KOPT-K1 (cell line): ENCODE results near the gene C1orf174.

Experiments
- H3K27ac ChIP-seq: fragments of 200-600 bp; sonication (generic); 2 replicates; pipeline ENCODE4 v1.5.1; 2016; ENCODE audit warnings: antibody characterized with exemption, mild to moderate bottlenecking, low read depth, low read length; ENCODE audit not compliant: poor library complexity, severe bottlenecking
- H3K36me3 ChIP-seq: fragments of 200-600 bp; sonication (generic); 2 replicates; pipeline ENCODE4 v1.5.1; 2017; ENCODE audit warnings: antibody characterized with exemption, mild to moderate bottlenecking, low read length, moderate library complexity; ENCODE audit not compliant: insufficient read depth
- H3K9me3 ChIP-seq: fragments of 200-600 bp; sonication (generic); 2 replicates; pipeline ENCODE4 v1.5.1; 2017; ENCODE audit warnings: antibody characterized with exemption, low read length, mild to moderate bottlenecking; ENCODE audit not compliant: insufficient read depth, poor library complexity, severe bottlenecking

Gene C1orf174

DNA sequence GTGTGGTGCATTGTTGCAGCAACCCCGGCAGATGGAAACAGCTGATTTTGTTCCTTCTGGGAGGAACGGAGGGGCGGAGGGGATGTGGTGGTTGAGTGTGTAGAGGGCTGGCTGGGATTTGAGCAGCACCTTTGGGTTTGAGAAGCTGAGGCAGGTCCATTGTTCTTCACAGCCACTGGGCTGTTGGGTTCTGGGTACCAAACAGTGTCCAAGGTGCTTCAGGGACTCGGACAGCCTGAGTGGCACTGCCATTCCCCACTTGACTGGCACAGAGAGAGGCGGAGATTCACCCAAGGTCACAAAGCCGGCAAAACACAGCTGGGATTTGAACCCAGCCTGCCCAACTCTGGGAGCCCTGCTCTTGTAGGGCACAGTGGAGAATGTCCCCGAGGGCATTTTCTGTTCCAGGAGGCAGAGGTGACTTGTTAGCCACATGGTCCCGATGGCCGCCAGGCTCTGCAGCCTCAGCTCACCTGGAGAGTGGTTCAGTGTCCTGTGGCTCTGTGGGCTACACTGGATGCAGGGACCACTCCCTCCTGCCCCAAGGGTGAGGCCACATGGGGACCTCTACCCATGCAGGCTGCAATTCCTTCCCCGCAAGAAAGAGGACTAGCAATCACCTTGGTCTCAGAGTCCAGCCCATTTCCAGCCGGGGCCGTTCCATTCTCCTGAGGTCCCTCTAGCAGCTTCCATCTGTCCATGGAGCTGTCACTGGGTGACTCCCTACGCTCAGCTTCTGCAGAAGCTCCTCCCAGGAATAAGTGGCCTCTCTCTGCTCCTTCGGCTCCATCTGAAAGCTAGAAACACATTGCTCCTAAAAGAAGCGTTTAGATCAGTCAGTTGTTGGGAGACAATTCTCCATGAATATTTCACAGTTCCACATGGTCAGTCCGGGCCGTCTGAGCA, 31.2 kb upstream of the C1orf174 start:
- Histone ChIP-seq H3K27ac (no peak overlapping the region), H3K9me3 (peaks cover 4% of the 10 kb centered on the region), H3K36me3 (no peaks in the 10 kb centered on the region)

DNA sequence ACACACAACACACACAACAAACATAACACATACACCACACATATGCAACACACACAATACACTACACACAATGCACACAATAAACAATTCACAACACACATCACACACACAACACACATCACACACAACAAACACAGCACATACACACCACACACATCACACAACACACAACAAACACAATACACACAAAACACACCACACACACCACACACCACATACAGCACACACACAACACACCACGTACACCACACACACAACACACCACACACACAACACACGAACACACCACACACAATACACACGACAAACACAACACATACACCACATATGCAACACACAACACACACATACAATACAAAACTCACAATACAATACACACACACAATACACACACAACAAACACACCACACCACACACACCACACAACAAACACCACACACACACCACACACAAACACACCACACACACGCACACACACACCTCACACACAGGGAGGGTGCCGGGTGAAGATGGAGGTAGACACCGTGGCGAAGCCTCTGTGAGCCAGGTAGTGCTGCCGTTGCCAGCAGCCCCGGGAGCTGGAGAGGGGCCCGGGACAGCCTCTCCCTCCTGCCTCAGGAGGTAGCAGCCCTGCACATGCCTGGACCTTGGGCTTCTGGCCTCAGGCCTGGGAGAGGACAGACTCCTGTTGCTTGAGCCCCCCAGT, 30.4 kb upstream of the C1orf174 start:
- Histone ChIP-seq H3K36me3 (no peaks in the 10 kb centered on the region), H3K27ac (no peak overlapping the region), H3K9me3 (peaks cover 4% of the 10 kb centered on the region)

DNA sequence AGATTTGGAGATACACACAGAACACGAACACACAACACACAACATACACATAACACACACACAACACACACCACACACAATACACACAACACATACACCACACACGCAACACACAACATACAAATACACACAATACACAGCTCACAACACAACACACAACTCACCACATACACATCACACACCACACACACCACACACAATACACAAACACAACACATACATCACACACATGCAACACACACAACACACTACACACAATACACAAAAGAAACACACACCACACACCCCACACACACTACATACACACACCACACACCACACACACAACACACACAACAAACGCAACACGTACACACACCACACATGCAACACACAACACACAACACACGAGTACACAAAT, 29.1 kb upstream of the C1orf174 start:
- Histone ChIP-seq H3K9me3 (peaks cover 4% of the 10 kb centered on the region), H3K36me3 (no peaks in the 10 kb centered on the region), H3K27ac (no peak overlapping the region)

DNA sequence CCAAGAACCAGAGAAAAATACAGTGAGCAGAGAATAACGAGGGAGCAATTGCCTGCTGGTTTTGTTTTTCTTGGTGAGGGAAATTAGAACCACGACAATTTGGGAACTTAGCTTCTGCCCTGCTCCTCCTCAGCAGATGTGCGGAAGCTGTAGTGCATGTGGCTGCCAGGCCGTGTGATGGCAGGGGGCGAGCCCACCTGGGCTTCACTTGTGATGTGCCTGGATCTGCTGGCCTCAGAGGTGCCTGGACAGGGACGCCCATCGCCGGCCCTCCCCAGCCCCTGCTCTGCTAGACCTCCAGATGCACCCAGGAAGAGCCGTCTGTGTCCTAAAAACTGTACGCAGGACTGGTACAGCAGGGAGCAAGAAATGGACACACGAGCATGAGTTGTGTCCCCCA, 28.5 kb upstream of the C1orf174 start:
- Histone ChIP-seq H3K27ac (no peak overlapping the region), H3K36me3 (no peaks in the 10 kb centered on the region), H3K9me3 (peaks cover 4% of the 10 kb centered on the region)

DNA sequence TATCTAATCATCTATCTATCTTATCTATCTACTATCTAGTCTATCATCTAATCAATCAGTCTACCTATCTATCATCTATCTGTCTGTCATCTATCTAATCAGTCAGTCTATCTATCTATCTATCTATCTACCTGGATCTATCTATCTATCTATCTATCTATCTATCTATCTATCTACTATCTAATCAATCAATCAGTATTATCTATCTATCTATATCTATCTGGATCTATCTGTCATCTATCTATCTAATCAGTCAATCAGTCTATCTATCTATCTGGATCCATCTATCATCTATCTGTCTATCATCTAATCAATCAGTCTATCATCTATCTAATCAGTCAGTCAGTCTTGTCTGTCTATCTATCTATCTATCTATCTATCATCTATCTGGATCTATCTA, 26.9 kb upstream of the C1orf174 start:
- H3K9me3 ChIP-seq, result peaks cover 4% of the 10 kb centered on the region
- H3K27ac ChIP-seq, result no peak overlapping the region
- no peaks in the 10 kb centered on the region for H3K36me3 ChIP-seq

DNA sequence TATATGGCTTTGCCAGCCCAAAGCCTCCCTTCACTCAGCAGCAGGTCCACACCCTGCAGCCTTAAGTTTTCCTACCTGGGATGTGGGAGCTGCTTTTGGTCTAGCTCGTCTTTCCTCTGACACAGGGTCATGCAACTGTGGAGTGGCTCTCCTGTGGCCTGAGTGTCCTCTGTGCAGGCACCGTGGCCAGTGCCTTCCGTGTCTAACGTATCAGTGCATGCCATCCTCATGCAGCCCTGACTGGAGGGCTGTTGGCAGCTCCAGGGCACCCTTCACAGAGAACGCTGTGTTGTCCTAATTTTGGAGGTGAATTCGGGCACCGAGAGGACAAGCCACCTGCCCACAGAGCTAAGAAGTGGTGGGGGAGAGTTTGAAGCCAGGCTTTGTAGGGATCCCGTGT, 25.7 kb upstream of the C1orf174 start:
- peaks cover 4% of the 10 kb centered on the region for H3K9me3 ChIP-seq
- H3K27ac ChIP-seq, result no peak overlapping the region
- no peaks in the 10 kb centered on the region for H3K36me3 ChIP-seq

DNA sequence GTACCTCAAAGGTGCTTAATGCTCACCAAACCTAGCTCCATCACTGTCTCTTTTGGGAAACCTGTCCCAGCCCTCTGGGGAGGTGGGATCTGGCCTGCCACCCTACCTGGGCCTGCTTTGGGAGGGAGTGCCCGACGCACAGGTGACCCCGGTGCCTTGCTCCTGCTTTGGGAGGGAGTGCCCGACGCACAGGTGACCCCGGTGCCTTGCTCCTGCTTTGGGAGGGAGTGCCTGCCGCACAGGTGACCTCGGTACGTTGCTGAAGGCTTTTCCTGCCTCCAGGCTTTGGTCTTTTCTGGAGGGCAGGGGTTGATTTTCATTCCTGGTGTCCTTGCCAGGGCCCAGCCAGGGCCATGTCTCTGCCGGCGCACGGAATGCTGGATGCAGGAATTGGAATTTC, 25.2 kb upstream of the C1orf174 start:
- Histone ChIP-seq H3K36me3 (no peaks in the 10 kb centered on the region), H3K27ac (no peak overlapping the region), H3K9me3 (peaks cover 3% of the 10 kb centered on the region)

DNA sequence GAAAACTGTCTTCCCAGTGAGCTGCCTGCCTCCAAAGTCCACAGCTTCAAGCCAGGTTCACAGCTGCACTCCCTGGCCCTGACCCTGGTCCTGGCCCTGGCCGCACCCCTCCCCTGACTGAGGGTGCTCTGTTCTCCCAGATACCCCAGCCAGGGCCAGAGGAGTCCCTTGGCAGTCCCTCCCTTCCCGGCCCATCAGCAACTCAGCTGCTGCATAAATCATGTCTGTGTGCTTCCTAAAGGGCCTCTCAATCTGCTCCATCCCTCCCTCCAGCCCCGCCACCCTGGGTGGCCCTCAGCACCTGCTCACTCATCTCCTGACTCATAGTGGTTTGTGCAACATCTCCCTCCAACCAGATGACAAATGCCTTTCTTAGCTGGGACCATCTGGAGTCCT, 24.8 kb upstream of the C1orf174 start:
- no peak overlapping the region for H3K27ac ChIP-seq
- no peaks in the 10 kb centered on the region for H3K36me3 ChIP-seq
- H3K9me3 ChIP-seq, result no peaks in the 10 kb centered on the region

DNA sequence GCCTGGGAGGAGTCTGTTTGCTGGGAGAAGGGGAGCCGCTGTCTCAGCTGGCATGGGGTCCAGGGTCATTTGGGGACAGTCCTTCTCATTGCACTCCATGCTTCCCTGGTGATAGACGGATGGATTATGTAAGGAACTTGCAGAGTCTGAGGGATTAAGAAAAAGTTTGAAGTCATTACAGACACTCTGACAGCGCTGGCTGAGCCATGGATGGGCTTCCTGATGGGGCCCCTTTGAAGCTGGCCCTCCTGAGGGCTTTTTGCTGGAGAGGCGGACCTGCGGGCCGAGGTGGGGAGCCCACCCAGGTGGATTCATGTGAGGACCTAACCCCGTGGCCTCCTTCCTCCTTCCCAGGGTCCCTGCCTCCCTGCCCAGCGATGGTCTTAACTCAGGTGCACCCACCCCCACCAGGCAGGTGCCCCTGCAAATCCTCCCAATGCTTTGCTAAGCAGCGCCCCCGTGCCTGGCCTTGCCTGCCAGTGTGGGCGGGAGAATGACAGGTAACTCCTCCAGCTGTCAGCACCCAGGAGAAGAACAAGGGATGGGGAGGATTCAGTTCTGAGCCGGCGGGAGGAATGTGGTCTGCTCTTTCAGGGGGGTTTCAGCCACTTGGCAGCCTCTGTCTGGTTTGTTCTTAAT, 24.2 kb upstream of the C1orf174 start:
- no peaks in the 10 kb centered on the region for H3K36me3 ChIP-seq
- H3K27ac ChIP-seq, result no peak overlapping the region

DNA sequence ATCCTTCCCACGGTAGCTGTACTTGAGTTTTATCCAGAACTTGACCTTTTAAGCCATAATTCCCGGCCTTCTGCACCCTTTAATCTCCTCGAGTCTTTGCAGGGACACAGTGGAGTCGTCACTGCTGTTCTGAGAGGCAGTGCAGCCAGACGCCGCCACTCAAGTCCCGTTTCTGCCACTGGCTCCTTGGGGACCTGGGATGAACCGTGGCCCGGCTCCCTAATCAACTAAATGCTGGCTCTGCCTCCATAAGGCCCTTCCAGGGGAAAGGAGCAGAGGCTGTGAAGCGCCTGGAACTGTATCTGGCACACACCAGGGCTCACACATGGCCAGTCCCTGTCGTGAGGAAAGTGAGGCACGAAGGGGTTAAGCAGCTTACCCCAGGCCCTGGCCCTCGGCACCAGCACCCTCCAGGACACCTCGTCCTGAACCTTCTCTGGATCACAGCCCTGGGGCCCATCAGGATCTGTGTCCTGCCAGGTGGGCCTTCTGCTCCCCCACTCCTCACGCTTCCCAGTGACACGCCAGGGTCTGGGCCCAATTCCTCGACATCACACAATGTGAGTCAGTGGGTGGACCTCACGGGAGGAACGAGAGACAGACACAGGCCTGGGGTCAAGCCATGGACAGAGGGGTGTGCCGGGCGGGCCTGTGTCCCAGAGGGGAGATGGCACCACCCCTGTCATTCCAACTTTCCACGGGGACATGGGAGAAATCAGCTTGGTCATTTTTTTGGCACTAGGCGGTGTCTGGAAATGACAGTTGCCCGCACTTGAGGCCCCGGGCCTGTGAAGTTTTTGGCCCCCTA, 23.5 kb upstream of the C1orf174 start:
- Histone ChIP-seq H3K27ac (no peak overlapping the region), H3K36me3 (no peaks in the 10 kb centered on the region), H3K9me3 (peaks cover 2% of the 10 kb centered on the region)

More for the DNA sequence above, 24.2 kb upstream of the C1orf174 start:
- no peaks in the 10 kb centered on the region for H3K9me3 ChIP-seq

DNA sequence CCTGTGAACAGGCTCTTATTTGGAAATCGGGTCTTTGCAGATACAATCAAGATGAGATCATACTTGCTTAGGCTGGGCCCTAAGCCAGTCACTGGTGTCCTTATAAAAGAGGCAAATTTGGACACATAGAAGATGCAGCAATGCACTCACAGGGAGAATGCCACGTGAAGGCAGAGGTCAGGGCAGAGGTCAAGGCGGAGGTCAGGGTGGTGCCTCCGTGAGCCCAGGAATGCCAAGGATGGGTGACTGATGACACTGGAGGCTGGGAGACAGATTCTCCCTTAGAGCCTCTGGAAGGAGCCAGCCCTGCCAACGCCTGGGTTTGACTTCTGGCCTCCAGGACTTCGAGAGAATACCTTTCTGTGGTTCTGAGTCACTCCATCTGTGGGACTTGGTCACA, 22.8 kb upstream of the C1orf174 start:
- H3K9me3 ChIP-seq, result peaks cover 10% of the 10 kb centered on the region
- H3K27ac ChIP-seq, result no peak overlapping the region
- no peaks in the 10 kb centered on the region for H3K36me3 ChIP-seq

DNA sequence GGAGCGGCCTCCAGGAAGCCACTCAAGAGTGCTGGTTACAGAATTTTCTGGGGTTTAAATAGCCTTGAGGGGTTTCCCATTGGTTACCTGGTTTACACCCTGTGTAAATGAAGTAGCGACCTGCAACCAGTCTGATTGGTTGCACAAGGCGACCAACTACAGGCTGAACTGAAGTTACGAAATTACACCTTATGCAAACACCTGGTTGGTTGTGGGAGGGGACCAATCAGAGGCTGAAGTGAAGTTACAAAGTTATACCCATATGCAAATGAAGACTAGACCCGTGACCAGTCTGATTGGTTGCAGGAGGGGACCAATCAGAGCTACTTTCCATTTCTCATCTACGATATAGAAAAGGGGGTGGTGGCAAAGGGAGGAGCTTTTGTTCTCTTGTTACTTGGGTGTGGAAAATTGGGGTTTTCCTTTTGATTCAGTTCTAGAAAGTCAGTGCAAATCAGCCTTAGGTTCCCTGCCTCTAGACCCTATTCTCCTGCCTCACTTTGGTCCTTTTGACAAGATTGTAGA, 22.2 kb upstream of the C1orf174 start:
- peak overlapping the region; percentile 40 for H3K27ac ChIP-seq
- peaks cover 13% of the 10 kb centered on the region for H3K9me3 ChIP-seq
- H3K36me3 ChIP-seq, result no peaks in the 10 kb centered on the region

DNA sequence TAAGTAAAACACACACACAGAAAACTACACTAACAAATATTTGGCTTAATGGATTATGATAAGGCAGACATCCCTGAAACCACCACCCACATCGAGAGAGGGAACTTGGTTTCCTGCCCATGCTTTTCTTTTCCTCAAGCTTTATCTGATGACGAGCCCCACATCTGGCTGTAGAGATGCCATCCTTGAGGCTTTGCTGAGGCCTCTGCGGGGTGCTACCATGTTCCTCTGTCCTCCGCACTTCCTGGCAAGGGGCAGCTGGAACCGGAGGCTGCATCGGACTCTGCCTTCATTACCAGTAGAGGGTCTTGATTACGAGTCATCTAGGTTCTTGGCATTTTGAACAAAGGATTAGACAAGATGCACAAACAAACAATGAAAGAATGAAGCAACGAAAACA, 21.7 kb upstream of the C1orf174 start:
- H3K9me3 ChIP-seq, result peaks cover 13% of the 10 kb centered on the region
- H3K27ac ChIP-seq, result peak overlapping the region; percentile 40
- no peaks in the 10 kb centered on the region for H3K36me3 ChIP-seq

DNA sequence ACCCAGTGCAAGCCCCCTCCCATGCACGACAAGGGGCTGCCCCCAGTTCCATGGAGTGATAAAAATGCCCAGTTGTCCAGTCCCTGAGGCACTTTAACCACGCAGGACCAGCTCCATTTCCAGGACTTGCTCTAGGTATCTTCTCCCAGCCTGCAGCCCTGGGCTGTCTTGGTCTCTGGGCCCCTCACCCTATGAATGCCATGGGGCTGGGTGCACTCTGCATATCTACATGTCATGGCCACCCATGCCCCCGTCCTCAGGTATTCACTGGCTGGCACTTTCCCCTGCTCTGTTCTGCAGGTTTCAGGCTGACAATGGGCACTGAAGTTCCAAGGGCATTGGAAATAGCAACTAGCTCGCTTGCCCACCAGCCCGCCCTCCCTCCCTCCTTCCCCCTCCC, 19.6 kb upstream of the C1orf174 start:
- H3K9me3 ChIP-seq, result peaks cover 13% of the 10 kb centered on the region
- H3K36me3 ChIP-seq, result no peaks in the 10 kb centered on the region
- H3K27ac ChIP-seq, result no peak overlapping the region
